ENCODE measurements around the gene CFAP54. TPM values are rescaled to one million over a fixed set of nuclear protein-coding genes. Genes with fewer than 3 reads are reported as not detected.

Gene CFAP54
- total RNA-seq, 1 donor from 2014 or later = 1.7 TPM

GRCh38 chr12:96803969-96804368 is 314.6 kb downstream of the CFAP54 start:
- H3K4me1 ChIP-seq = no peaks in the 10 kb centered on the region
- intact Hi-C loops (cut with DNase I) = no loop called here
- no peak overlapping the region for H3K4me3 ChIP-seq
- TF ChIP-seq CTCF (IDR thresholded peaks at IDR 0.05) = no peak
- no peak overlapping the region for H3K27ac ChIP-seq
- H3K27me3 ChIP-seq = no peaks in the 10 kb centered on the region
- no peaks in the 10 kb centered on the region for H3K36me3 ChIP-seq
- no peaks in the 10 kb centered on the region for H3K9me3 ChIP-seq
- no peak for DNase-seq (ENCODE audit: extremely low spot score in 2 of 2)

- intact Hi-C loops (cut with DNase I) = no loop called here
- no peak for DNase-seq (ENCODE audit: extremely low spot score in 2 of 2)
- no peaks in the 10 kb centered on the region for H3K36me3 ChIP-seq
- no peaks in the 10 kb centered on the region for H3K4me1 ChIP-seq
- H3K9me3 ChIP-seq = no peaks in the 10 kb centered on the region
- no peak overlapping the region for H3K4me3 ChIP-seq
- H3K27me3 ChIP-seq = no peaks in the 10 kb centered on the region
- TF ChIP-seq POLR2A (IDR thresholded peaks at IDR 0.05) (no peak), CTCF (IDR thresholded peaks at IDR 0.05) (no peak), POLR2AphosphoS5 (IDR thresholded peaks at IDR 0.05; ENCODE audit: insufficient read depth in 1 of 2, low read depth in 1 of 2) (no peak)
- no peak overlapping the region for H3K27ac ChIP-seq
Measured at GRCh38 chr12:96806272-96806671, 316.9 kb downstream of the CFAP54 start.

GRCh38 chr12:96807741-96808140 is 318.4 kb downstream of the CFAP54 start:
- TF ChIP-seq POLR2AphosphoS5 (IDR thresholded peaks at IDR 0.05; ENCODE audit: insufficient read depth in 1 of 2, low read depth in 1 of 2) (no peak), POLR2A (IDR thresholded peaks at IDR 0.05) (no peak), CTCF (IDR thresholded peaks at IDR 0.05) (no peak)
- no peak overlapping the region for H3K27ac ChIP-seq
- no peaks in the 10 kb centered on the region for H3K9me3 ChIP-seq
- no peaks in the 10 kb centered on the region for H3K36me3 ChIP-seq
- no peaks in the 10 kb centered on the region for H3K27me3 ChIP-seq
- intact Hi-C loops (cut with DNase I) = no loop called here
- no peak overlapping the region for H3K4me3 ChIP-seq
- no peak for DNase-seq (ENCODE audit: extremely low spot score in 2 of 2)
- no peaks in the 10 kb centered on the region for H3K4me1 ChIP-seq

- H3K4me3 ChIP-seq = no peak overlapping the region
- no peak for DNase-seq (ENCODE audit: extremely low spot score in 2 of 2)
- no peak overlapping the region for H3K27ac ChIP-seq
- H3K4me1 ChIP-seq = no peaks in the 10 kb centered on the region
- no peaks in the 10 kb centered on the region for H3K27me3 ChIP-seq
- intact Hi-C loops (cut with DNase I) = no loop called here
- H3K36me3 ChIP-seq = no peaks in the 10 kb centered on the region
- TF ChIP-seq POLR2A (IDR thresholded peaks at IDR 0.05) (no peak), POLR2AphosphoS5 (IDR thresholded peaks at IDR 0.05; ENCODE audit: insufficient read depth in 1 of 2, low read depth in 1 of 2) (no peak), CTCF (IDR thresholded peaks at IDR 0.05) (no peak)
- H3K9me3 ChIP-seq = no peaks in the 10 kb centered on the region
Measured at GRCh38 chr12:96808587-96808986, 319.2 kb downstream of the CFAP54 start.

GRCh38 chr12:96809522-96809921 is 320.1 kb downstream of the CFAP54 start:
- Histone ChIP-seq H3K27me3 (no peaks in the 10 kb centered on the region), H3K36me3 (no peaks in the 10 kb centered on the region), H3K4me3 (no peak overlapping the region), H3K9me3 (no peaks in the 10 kb centered on the region), H3K4me1 (no peaks in the 10 kb centered on the region), H3K27ac (no peak overlapping the region)
- no peak for TF ChIP-seq POLR2A (IDR thresholded peaks at IDR 0.05)
- no peak for TF ChIP-seq CTCF (IDR thresholded peaks at IDR 0.05)
- no peak for TF ChIP-seq POLR2AphosphoS5 (IDR thresholded peaks at IDR 0.05; ENCODE audit: insufficient read depth in 1 of 2, low read depth in 1 of 2)
- intact Hi-C loops (cut with DNase I) = no loop called here
- DNase-seq (ENCODE audit: extremely low spot score in 2 of 2) = no peak
